ENCODE results near the gene CPT1B.
"Not testable (repeated sequence)": the region's sequence is repeated elsewhere in the genome, so short reads cannot be mapped to it uniquely, and the experiment has no call there.

CPT1B gene

GRCh38 chr22:50542416-50542927 is 35.8 kb downstream of the CPT1B start:
- no peak overlapping the region for H3K4me3 ChIP-seq (ENCODE audit: extremely low read depth, insufficient read depth, low read length, poor library complexity, severe bottlenecking)
- no peak overlapping the region for H3K27ac ChIP-seq (ENCODE audit: low read depth, low read length, severe bottlenecking)
- no peaks in the 10 kb centered on the region for H3K9me3 ChIP-seq (ENCODE audit: control insufficient read depth, low read length)
- peaks cover 5% of the 10 kb centered on the region for H3K4me1 ChIP-seq (ENCODE audit: control insufficient read depth, insufficient read depth, low read length, poor library complexity, severe bottlenecking)
- WGBS, 2 experiments (ENCODE audit: insufficient coverage in 2 of 2) = 93 to 98% methylated on average over 16 of the region's 19 CpGs
- no peaks in the 10 kb centered on the region for H3K36me3 ChIP-seq (ENCODE audit: control insufficient read depth, insufficient read depth, low read length)

- not testable (repeated sequence) for H3K4me1 ChIP-seq (ENCODE audit: control insufficient read depth, insufficient read depth, low read length, poor library complexity, severe bottlenecking); H3K9me3 ChIP-seq (ENCODE audit: control insufficient read depth, low read length); H3K36me3 ChIP-seq (ENCODE audit: control insufficient read depth, insufficient read depth, low read length); H3K4me3 ChIP-seq (ENCODE audit: extremely low read depth, insufficient read depth, low read length, poor library complexity, severe bottlenecking); H3K27ac ChIP-seq (ENCODE audit: low read depth, low read length, severe bottlenecking)
- WGBS, 2 experiments (ENCODE audit: insufficient coverage in 2 of 2) = 90 to 96% methylated on average over 3 to 5 of the region's 5 CpGs
Observed at GRCh38 chr22:50541667-50542026, 36.6 kb downstream of the CPT1B start.

- Histone ChIP-seq H3K4me3 (ENCODE audit: extremely low read depth, insufficient read depth, low read length, poor library complexity, severe bottlenecking) (no peak overlapping the region), H3K36me3 (ENCODE audit: control insufficient read depth, insufficient read depth, low read length) (no peaks in the 10 kb centered on the region), H3K27ac (ENCODE audit: low read depth, low read length, severe bottlenecking) (no peak overlapping the region), H3K4me1 (ENCODE audit: control insufficient read depth, insufficient read depth, low read length, poor library complexity, severe bottlenecking) (peaks cover 4% of the 10 kb centered on the region), H3K9me3 (ENCODE audit: control insufficient read depth, low read length) (no peaks in the 10 kb centered on the region)
- 84 to 91% methylated on average over 9 of the region's 10 CpGs for WGBS, 2 experiments (ENCODE audit: insufficient coverage in 2 of 2)
Observed at GRCh38 chr22:50540381-50540780, 37.8 kb downstream of the CPT1B start.

GRCh38 chr22:50537765-50538164 is 40.5 kb downstream of the CPT1B start:
- Histone ChIP-seq H3K36me3 (ENCODE audit: control insufficient read depth, insufficient read depth, low read length) (no peaks in the 10 kb centered on the region), H3K4me3 (ENCODE audit: extremely low read depth, insufficient read depth, low read length, poor library complexity, severe bottlenecking) (no peak overlapping the region), H3K4me1 (ENCODE audit: control insufficient read depth, insufficient read depth, low read length, poor library complexity, severe bottlenecking) (no peaks in the 10 kb centered on the region), H3K27ac (ENCODE audit: low read depth, low read length, severe bottlenecking) (no peak overlapping the region), H3K9me3 (ENCODE audit: control insufficient read depth, low read length) (no peaks in the 10 kb centered on the region)
- 90 to 94% methylated on average over 9 to 13 of the region's 13 CpGs for WGBS, 2 experiments (ENCODE audit: insufficient coverage in 2 of 2)

- Histone ChIP-seq H3K4me1 (ENCODE audit: control insufficient read depth, insufficient read depth, low read length, poor library complexity, severe bottlenecking) (peaks cover 3% of the 10 kb centered on the region), H3K27ac (ENCODE audit: low read depth, low read length, severe bottlenecking) (no peak overlapping the region), H3K9me3 (ENCODE audit: control insufficient read depth, low read length) (no peaks in the 10 kb centered on the region), H3K4me3 (ENCODE audit: extremely low read depth, insufficient read depth, low read length, poor library complexity, severe bottlenecking) (no peak overlapping the region), H3K36me3 (ENCODE audit: control insufficient read depth, insufficient read depth, low read length) (no peaks in the 10 kb centered on the region)
- WGBS, 2 experiments (ENCODE audit: insufficient coverage in 2 of 2) = 94% methylated on average over 3 of the region's 3 CpGs
Observed at GRCh38 chr22:50536226-50536625, 42.0 kb downstream of the CPT1B start.

GRCh38 chr22:50535113-50535512 is 43.1 kb downstream of the CPT1B start:
- Histone ChIP-seq H3K36me3 (ENCODE audit: control insufficient read depth, insufficient read depth, low read length) (no peaks in the 10 kb centered on the region), H3K4me1 (ENCODE audit: control insufficient read depth, insufficient read depth, low read length, poor library complexity, severe bottlenecking) (peaks cover 6% of the 10 kb centered on the region), H3K4me3 (ENCODE audit: extremely low read depth, insufficient read depth, low read length, poor library complexity, severe bottlenecking) (no peak overlapping the region), H3K9me3 (ENCODE audit: control insufficient read depth, low read length) (no peaks in the 10 kb centered on the region), H3K27ac (ENCODE audit: low read depth, low read length, severe bottlenecking) (no peak overlapping the region)
- 93 to 94% methylated on average over 3 to 5 of the region's 8 CpGs for WGBS, 2 experiments (ENCODE audit: insufficient coverage in 2 of 2)

GRCh38 chr22:50533856-50534711 is 44.1 kb downstream of the CPT1B start:
- H3K9me3 ChIP-seq (ENCODE audit: control insufficient read depth, low read length); H3K4me3 ChIP-seq (ENCODE audit: extremely low read depth, insufficient read depth, low read length, poor library complexity, severe bottlenecking); H3K4me1 ChIP-seq (ENCODE audit: control insufficient read depth, insufficient read depth, low read length, poor library complexity, severe bottlenecking); H3K36me3 ChIP-seq (ENCODE audit: control insufficient read depth, insufficient read depth, low read length): not testable (repeated sequence)
- WGBS, 2 experiments (ENCODE audit: insufficient coverage in 2 of 2) = 77 to 80% methylated on average over 7 to 11 of the region's 21 CpGs
- H3K27ac ChIP-seq (ENCODE audit: low read depth, low read length, severe bottlenecking) = peak overlapping the region; percentile 53

- H3K36me3 ChIP-seq (ENCODE audit: control insufficient read depth, insufficient read depth, low read length) = no peaks in the 10 kb centered on the region
- peaks cover 6% of the 10 kb centered on the region for H3K4me1 ChIP-seq (ENCODE audit: control insufficient read depth, insufficient read depth, low read length, poor library complexity, severe bottlenecking)
- H3K4me3 ChIP-seq (ENCODE audit: extremely low read depth, insufficient read depth, low read length, poor library complexity, severe bottlenecking) = no peak overlapping the region
- 94% methylated on average over 12 to 13 of the region's 19 CpGs for WGBS, 2 experiments (ENCODE audit: insufficient coverage in 2 of 2)
- H3K27ac ChIP-seq (ENCODE audit: low read depth, low read length, severe bottlenecking) = peak overlapping the region; percentile 53
- H3K9me3 ChIP-seq (ENCODE audit: control insufficient read depth, low read length) = no peaks in the 10 kb centered on the region
Observed at GRCh38 chr22:50532824-50533796, 45.1 kb downstream of the CPT1B start.

GRCh38 chr22:50531962-50532674 is 46.1 kb downstream of the CPT1B start:
- H3K4me1 ChIP-seq (ENCODE audit: control insufficient read depth, insufficient read depth, low read length, poor library complexity, severe bottlenecking) = peaks cover 6% of the 10 kb centered on the region
- WGBS, 2 experiments (ENCODE audit: insufficient coverage in 2 of 2) = 5 to 6% methylated on average over 29 to 42 of the region's 56 CpGs
- H3K4me3 ChIP-seq (ENCODE audit: extremely low read depth, insufficient read depth, low read length, poor library complexity, severe bottlenecking) = peak overlapping the region; percentile 44
- H3K36me3 ChIP-seq (ENCODE audit: control insufficient read depth, insufficient read depth, low read length) = no peaks in the 10 kb centered on the region
- H3K27ac ChIP-seq (ENCODE audit: low read depth, low read length, severe bottlenecking) = peak overlapping the region; percentile 53
- H3K9me3 ChIP-seq (ENCODE audit: control insufficient read depth, low read length) = no peaks in the 10 kb centered on the region

- Histone ChIP-seq H3K9me3 (ENCODE audit: control insufficient read depth, low read length) (no peaks in the 10 kb centered on the region), H3K4me3 (ENCODE audit: extremely low read depth, insufficient read depth, low read length, poor library complexity, severe bottlenecking) (peak overlapping the region; percentile 44), H3K27ac (ENCODE audit: low read depth, low read length, severe bottlenecking) (peak overlapping the region; percentile 53), H3K4me1 (ENCODE audit: control insufficient read depth, insufficient read depth, low read length, poor library complexity, severe bottlenecking) (peaks cover 6% of the 10 kb centered on the region), H3K36me3 (ENCODE audit: control insufficient read depth, insufficient read depth, low read length) (no peaks in the 10 kb centered on the region)
- WGBS, 2 experiments (ENCODE audit: insufficient coverage in 2 of 2) = 3 to 8% methylated on average over 36 to 38 of the region's 44 CpGs
Observed at GRCh38 chr22:50531546-50531961, 46.7 kb downstream of the CPT1B start.
